Suprapubic skin (tissue), 3 donors: Measurements from ENCODE around the gene ZNF184.

Experiments used
- CTCF ChIP-seq, 2 donors: fragments of 200-600 bp in 1 of 2; fragments of 450-650 bp in 1 of 2; sonication (generic) in 1 of 2; IDR thresholded peaks; one replicate each; pipeline ENCODE4 v1.5.1; 2016 to 2019; ENCODE audit warnings: antibody characterized with exemption in 2 of 2, mild to moderate bottlenecking in 1 of 2, moderate library complexity in 1 of 2
- EP300 ChIP-seq: sonication (generic); formaldehyde crosslinking; IDR thresholded peaks from one replicate; pipeline ENCODE4 v1.6.1; 2017; ENCODE audit warnings: antibody characterized with exemption
- POLR2A ChIP-seq, 2 donors: fragments of 450-650 bp; IDR thresholded peaks; one replicate each; pipeline ENCODE4 v1.6.1; 2017; ENCODE audit warnings: antibody characterized with exemption in 2 of 2, mild to moderate bottlenecking in 2 of 2, moderate library complexity in 2 of 2

GRCh38 chr6:27474672-27475071 lies 1.8 kb upstream of the ZNF184 start:
- TF ChIP-seq CTCF (IDR thresholded peaks at IDR 0.05) (no peak), POLR2A (IDR thresholded peaks at IDR 0.05) (no peak), EP300 (no peak)
